ENCODE results near the gene FAM177A1. TPM values are rescaled to one million over a fixed set of nuclear protein-coding genes. Genes with fewer than 3 reads are reported as not detected.
A peak's percentile ranks its signal among the peaks of the same experiment; 100 is the strongest.

The FAM177A1 gene
- 10 to 100 TPM; 12.8 to 38.2 TPM for total RNA-seq
- 10 to 100 TPM; 40.7 to 69.5 TPM for polyA plus RNA-seq

- Histone ChIP-seq H3K27ac (ENCODE audit: low read depth in 1 of 2, low read length in 2 of 2) (peak within 1 kb of the TSS; percentile 91 to 96), H3K9ac (ENCODE audit: low read depth in 1 of 2, low read length in 2 of 2) (peak within 1 kb of the TSS; percentile 91 to 99), H3K4me1 (ENCODE audit: control insufficient read depth in 4 of 4, insufficient read depth in 4 of 4, low read length in 3 of 4) (peaks cover 2 to 22% (median 7%) of the 10 kb centered on the region in 4 donors), H3K9me3 (ENCODE audit: control insufficient read depth in 4 of 4, low read length in 3 of 4) (no peaks in the 10 kb centered on the region), H3K27me3 (ENCODE audit: control insufficient read depth in 4 of 4, insufficient read depth in 4 of 4, low read length in 3 of 4) (no peaks in the 10 kb centered on the region), H3K36me3 (ENCODE audit: control insufficient read depth in 4 of 4, insufficient read depth in 3 of 4, low read depth in 1 of 4, low read length in 3 of 4) (peaks cover 0 to 2% (median 0%) of the 10 kb centered on the region in 4 donors), H3K4me3 (ENCODE audit: low read depth in 1 of 3, low read length in 3 of 3) (peak within 1 kb of the TSS; percentile 80 to 92 (median 81))
- under 1% methylated on average over 77 of the region's 77 CpGs for whole genome bisulfite sequencing
- peak; percentile 99 for DNase-seq (ENCODE audit: low spot score)
- TF ChIP-seq FOXA2 (IDR thresholded peaks at IDR 0.05) (no peak), GABPA (IDR thresholded peaks at IDR 0.05 in 1 of 2, conservative IDR thresholded peaks at IDR 0.05 in 1 of 2) (peak; percentile 53 to 88), TAF1 (conservative IDR thresholded peaks at IDR 0.05) (peak; percentile 38), RAD21 (IDR thresholded peaks at IDR 0.05) (no peak), JUND (IDR thresholded peaks at IDR 0.05) (peak; percentile 36 to 48), HNF4A (conservative IDR thresholded peaks at IDR 0.05) (peak; percentile 27 to 37), SP1 (IDR thresholded peaks at IDR 0.05) (peak; percentile 60), FOXA1 (IDR thresholded peaks at IDR 0.05) (no peak), MAX (IDR thresholded peaks at IDR 0.05) (no peak), YY1 (IDR thresholded peaks at IDR 0.05) (peak; percentile 41), EGR1 (IDR thresholded peaks at IDR 0.05; ENCODE audit: low read depth in 2 of 2) (no peak), NR2F2 (IDR thresholded peaks at IDR 0.05) (no peak), REST (IDR thresholded peaks at IDR 0.05) (peak; percentile 79), HNF4G (IDR thresholded peaks at IDR 0.05) (no peak), CTCF (IDR thresholded peaks at IDR 0.05; ENCODE audit: low read depth, low read length, missing input control) (no peak), RXRA (IDR thresholded peaks at IDR 0.05) (peak; percentile 74 to 95)
- TF ChIP-seq, protein P1, sequence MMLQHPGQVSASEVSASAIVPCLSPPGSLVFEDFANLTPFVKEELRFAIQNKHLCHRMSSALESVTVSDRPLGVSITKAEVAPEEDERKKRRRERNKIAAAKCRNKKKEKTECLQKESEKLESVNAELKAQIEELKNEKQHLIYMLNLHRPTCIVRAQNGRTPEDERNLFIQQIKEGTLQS (IDR thresholded peaks at IDR 0.05) = no peak
- TF ChIP-seq, protein P2, sequence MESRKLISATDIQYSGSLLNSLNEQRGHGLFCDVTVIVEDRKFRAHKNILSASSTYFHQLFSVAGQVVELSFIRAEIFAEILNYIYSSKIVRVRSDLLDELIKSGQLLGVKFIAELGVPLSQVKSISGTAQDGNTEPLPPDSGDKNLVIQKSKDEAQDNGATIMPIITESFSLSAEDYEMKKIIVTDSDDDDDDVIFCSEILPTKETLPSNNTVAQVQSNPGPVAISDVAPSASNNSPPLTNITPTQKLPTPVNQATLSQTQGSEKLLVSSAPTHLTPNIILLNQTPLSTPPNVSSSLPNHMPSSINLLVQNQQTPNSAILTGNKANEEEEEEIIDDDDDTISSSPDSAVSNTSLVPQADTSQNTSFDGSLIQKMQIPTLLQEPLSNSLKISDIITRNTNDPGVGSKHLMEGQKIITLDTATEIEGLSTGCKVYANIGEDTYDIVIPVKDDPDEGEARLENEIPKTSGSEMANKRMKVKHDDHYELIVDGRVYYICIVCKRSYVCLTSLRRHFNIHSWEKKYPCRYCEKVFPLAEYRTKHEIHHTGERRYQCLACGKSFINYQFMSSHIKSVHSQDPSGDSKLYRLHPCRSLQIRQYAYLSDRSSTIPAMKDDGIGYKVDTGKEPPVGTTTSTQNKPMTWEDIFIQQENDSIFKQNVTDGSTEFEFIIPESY (IDR thresholded peaks at IDR 0.05) = no peak
Measured at GRCh38 chr14:35046048-35046750, at the start of gene FAM177A1. TSS of gene FAM177A1 (plus strand) at chr14:35046272. CDS start at chr14:35046464, 192 bp downstream.

Data from liver (tissue), 9 donors.